ENCODE results near the gene DIO1.

DIO1 gene

GRCh38 chr1:53949023-53949990 lies 55.3 kb downstream of the DIO1 start:
- peak in 1 of 2 experiments; percentile 55 for DNase-seq (ENCODE audit: low read depth in 1 of 2, low spot score in 1 of 2)
- no peak for TF ChIP-seq JUND (IDR thresholded peaks at IDR 0.05; ENCODE audit: low read depth)
- in situ Hi-C loops (cut with HindIII; ENCODE audit: low pct_unique_long_range_greater_than_20kb, low sequenced_read_pairs): no loop called here

- in situ Hi-C loops (cut with HindIII; ENCODE audit: low pct_unique_long_range_greater_than_20kb, low sequenced_read_pairs): no loop called here
- TF ChIP-seq JUND (IDR thresholded peaks at IDR 0.05; ENCODE audit: low read depth): no peak
- DNase-seq (ENCODE audit: low read depth in 1 of 2, low spot score in 1 of 2): no peak
These were observed 57.7 kb downstream of the DIO1 start for GRCh38 chr1:53951697-53952096.

- in situ Hi-C loops (cut with HindIII; ENCODE audit: low pct_unique_long_range_greater_than_20kb, low sequenced_read_pairs): no loop called here
- no peak for TF ChIP-seq JUND (IDR thresholded peaks at IDR 0.05; ENCODE audit: low read depth)
- DNase-seq (ENCODE audit: low read depth in 1 of 2, low spot score in 1 of 2): no peak
These were observed 60.1 kb downstream of the DIO1 start for GRCh38 chr1:53954128-53954527.

- in situ Hi-C loops (cut with HindIII; ENCODE audit: low pct_unique_long_range_greater_than_20kb, low sequenced_read_pairs): no loop called here
- no peak for DNase-seq (ENCODE audit: low read depth in 1 of 2, low spot score in 1 of 2)
- TF ChIP-seq JUND (IDR thresholded peaks at IDR 0.05; ENCODE audit: low read depth): no peak
These were observed 62.6 kb downstream of the DIO1 start for GRCh38 chr1:53956308-53957168.

GRCh38 chr1:53957194-53957818 lies 63.3 kb downstream of the DIO1 start:
- DNase-seq (ENCODE audit: low read depth in 1 of 2, low spot score in 1 of 2): no peak
- in situ Hi-C loops (cut with HindIII; ENCODE audit: low pct_unique_long_range_greater_than_20kb, low sequenced_read_pairs): no loop called here
- no peak for TF ChIP-seq JUND (IDR thresholded peaks at IDR 0.05; ENCODE audit: low read depth)

- TF ChIP-seq JUND (IDR thresholded peaks at IDR 0.05; ENCODE audit: low read depth): no peak
- in situ Hi-C loops (cut with HindIII; ENCODE audit: low pct_unique_long_range_greater_than_20kb, low sequenced_read_pairs): no loop called here
- no peak for DNase-seq (ENCODE audit: low read depth in 1 of 2, low spot score in 1 of 2)
These were observed 65.8 kb downstream of the DIO1 start for GRCh38 chr1:53959664-53960250.
